ENCODE results near the gene SPACA5.
"Not testable (repeated sequence)": the region's sequence is repeated elsewhere in the genome, so short reads cannot be mapped to it uniquely, and the experiment has no call there.

SPACA5 gene

GRCh38 chrX:48021026-48021900 lies 14.5 kb downstream of the SPACA5 start:
- peak; percentile 50 for DNase-seq (ENCODE audit: low read depth)

GRCh38 chrX:48022100-48022499 lies 15.3 kb downstream of the SPACA5 start:
- DNase-seq (ENCODE audit: low read depth): no peak

GRCh38 chrX:48022738-48023137 lies 15.9 kb downstream of the SPACA5 start:
- DNase-seq (ENCODE audit: low read depth): no peak

GRCh38 chrX:48025561-48025960 lies 18.8 kb downstream of the SPACA5 start:
- DNase-seq (ENCODE audit: low read depth): no peak

- not testable (repeated sequence) for DNase-seq (ENCODE audit: low read depth)
These were observed 20.8 kb downstream of the SPACA5 start for GRCh38 chrX:48027545-48027944.

GRCh38 chrX:48028091-48028490 lies 21.3 kb downstream of the SPACA5 start:
- DNase-seq (ENCODE audit: low read depth): no peak

GRCh38 chrX:48030237-48030636 lies 23.4 kb downstream of the SPACA5 start:
- no peak for DNase-seq (ENCODE audit: low read depth)

- DNase-seq (ENCODE audit: low read depth): not testable (repeated sequence)
These were observed 23.9 kb downstream of the SPACA5 start for GRCh38 chrX:48030641-48031173.

GRCh38 chrX:48035891-48036290 lies 29.1 kb downstream of the SPACA5 start:
- no peak for DNase-seq (ENCODE audit: low read depth)

GRCh38 chrX:48043056-48043455 lies 36.3 kb downstream of the SPACA5 start:
- DNase-seq (ENCODE audit: low read depth): no peak

- no peak for DNase-seq (ENCODE audit: low read depth)
These were observed 38.9 kb downstream of the SPACA5 start for GRCh38 chrX:48045410-48046311.

- DNase-seq (ENCODE audit: low read depth): no peak
These were observed 40.1 kb downstream of the SPACA5 start for GRCh38 chrX:48046846-48047245.

- no peak for DNase-seq (ENCODE audit: low read depth)
These were observed 52.0 kb downstream of the SPACA5 start for GRCh38 chrX:48058621-48059295.

- DNase-seq (ENCODE audit: low read depth): no peak
These were observed 52.5 kb downstream of the SPACA5 start for GRCh38 chrX:48059296-48059639.

Measured in stimulated activated CD8-positive, alpha-beta memory T cell treated with anti-CD3 and anti-CD28 coated beads, Interleukin-12 subunit alpha, Interleukin-12 subunit beta, amount 100 ng/mL, for 4 hours (primary cell).